Naive thymus-derived CD4-positive, alpha-beta T cell (primary cell): ENCODE data around the gene CCNYL1. TPM values are rescaled to one million over a fixed set of nuclear protein-coding genes. Genes with fewer than 3 reads are reported as not detected.

ENCODE experiments used
- ATAC-seq: fragments of 150-1000 bp; cut with Tn5 transposase; 2 replicates; pipeline ENCODE4 v1.10.0; 2021; ENCODE audit warnings: mild to moderate bottlenecking, moderate library complexity
- CTCF ChIA-PET: fragments of 350-600 bp; sonication (Branson Sonifier 250); formaldehyde crosslinking; loops from one replicate; lab custom pipeline; 2021; ENCODE audit warnings: antibody characterized with exemption; lab: Charles Lee
- POLR2A ChIA-PET: fragments of 350-600 bp; sonication (Branson Sonifier 250); formaldehyde crosslinking; loops from one replicate; lab custom pipeline; 2021; ENCODE audit warnings: antibody characterized with exemption, inconsistent platforms; lab: Charles Lee
- DNase-seq, 9 donors: peaks; one replicate each; pipeline versions ENCODE4 v3.0.0 to v3.0.0-alpha.2; 2020 to 2022; ENCODE audit warnings: mixed read lengths in 1 of 9
- H3K27ac ChIP-seq: one replicate; pipeline ENCODE4 v1.7.0; 2013; ENCODE audit warnings: mild to moderate bottlenecking, low read depth, low read length, moderate library complexity
- H3K27me3 ChIP-seq, 2 donors: one replicate each; pipeline ENCODE4 v1.7.0; 2013; ENCODE audit warnings: low read length in 2 of 2, mild to moderate bottlenecking in 2 of 2, moderate library complexity in 2 of 2; ENCODE audit not compliant: control insufficient read depth in 2 of 2, insufficient read depth in 2 of 2
- H3K36me3 ChIP-seq, 3 experiments: 1 replicate in 2 of 3; 2 replicates in 1 of 3; pipeline ENCODE4 v1.7.0; 2013; ENCODE audit warnings: low read length in 3 of 3, mild to moderate bottlenecking in 3 of 3, moderate library complexity in 1 of 3; ENCODE audit not compliant: insufficient read depth in 3 of 3, control insufficient read depth in 2 of 3
- H3K4me1 ChIP-seq, 2 donors: one replicate each; pipeline ENCODE4 v1.7.0; 2013; ENCODE audit warnings: low read length in 2 of 2, mild to moderate bottlenecking in 2 of 2, moderate library complexity in 1 of 2; ENCODE audit not compliant: control insufficient read depth in 2 of 2, insufficient read depth in 2 of 2
- H3K4me3 ChIP-seq: 2 replicates; pipeline ENCODE4 v1.7.0; 2013; ENCODE audit warnings: mild to moderate bottlenecking, low read length
- H3K9me3 ChIP-seq, 3 experiments: 1 replicate in 2 of 3; 2 replicates in 1 of 3; pipeline ENCODE4 v1.7.0; 2013; ENCODE audit warnings: low read length in 3 of 3; ENCODE audit not compliant: control insufficient read depth in 2 of 3
- H3K27ac Mint-ChIP-seq, 9 donors: one replicate each; pipeline ENCODE4 v1.8.0; 2020 to 2022; ENCODE audit warnings: mixed read lengths in 9 of 9, mild to moderate bottlenecking in 8 of 9, moderate library complexity in 5 of 9, inconsistent platforms in 2 of 9
- H3K27me3 Mint-ChIP-seq, 5 donors: one replicate each; pipeline ENCODE4 v1.8.0; 2021 to 2022; ENCODE audit warnings: mixed read lengths in 5 of 5, mild to moderate bottlenecking in 1 of 5
- H3K36me3 Mint-ChIP-seq, 5 donors: one replicate each; pipeline ENCODE4 v1.8.0; 2020 to 2022; ENCODE audit warnings: mixed read lengths in 5 of 5, mild to moderate bottlenecking in 3 of 5, inconsistent platforms in 1 of 5
- H3K4me1 Mint-ChIP-seq, 7 donors: one replicate each; pipeline ENCODE4 v1.8.0; 2020 to 2022; ENCODE audit warnings: mixed read lengths in 7 of 7, mild to moderate bottlenecking in 3 of 7, inconsistent platforms in 1 of 7
- H3K4me3 Mint-ChIP-seq, 10 donors: one replicate each; pipeline ENCODE4 v1.8.0; 2020 to 2022; ENCODE audit warnings: mild to moderate bottlenecking in 10 of 10, mixed read lengths in 10 of 10, moderate library complexity in 6 of 10, inconsistent platforms in 2 of 10
- H3K9me3 Mint-ChIP-seq, 11 donors: one replicate each; pipeline ENCODE4 v1.8.0; 2020 to 2022; ENCODE audit warnings: mixed read lengths in 11 of 11, mild to moderate bottlenecking in 4 of 11, inconsistent platforms in 1 of 11, moderate library complexity in 1 of 11
- intact Hi-C, 2 donors: fragments of 100-400 bp; cut with micrococcal nuclease; formaldehyde crosslinking; loops; one replicate each; pipeline ENCODE4 v1.15.1; 2023
- polyA plus RNA-seq, 2 donors: library from polyadenylated mRNA; unstranded; fragments of 300-500 nt; fragmentation: Illumina TruSeq; gene quantifications; one replicate each; pipeline ENCODE4 v1.2.3, GENCODE V29; 2021
- total RNA-seq, 6 experiments: library from RNA in 5 of 6; stranded (reverse) in 5 of 6; gene quantifications; 1 replicate in 5 of 6; 2 replicates in 1 of 6; pipeline ENCODE4 v1.2.3 and lab custom pipeline; 2021 to 2026

Gene CCNYL1
- total and polyA plus RNA-seq, 7 experiments from 2014 or later, result 1.7 to 16.7 (median 9.5) TPM

DNA sequence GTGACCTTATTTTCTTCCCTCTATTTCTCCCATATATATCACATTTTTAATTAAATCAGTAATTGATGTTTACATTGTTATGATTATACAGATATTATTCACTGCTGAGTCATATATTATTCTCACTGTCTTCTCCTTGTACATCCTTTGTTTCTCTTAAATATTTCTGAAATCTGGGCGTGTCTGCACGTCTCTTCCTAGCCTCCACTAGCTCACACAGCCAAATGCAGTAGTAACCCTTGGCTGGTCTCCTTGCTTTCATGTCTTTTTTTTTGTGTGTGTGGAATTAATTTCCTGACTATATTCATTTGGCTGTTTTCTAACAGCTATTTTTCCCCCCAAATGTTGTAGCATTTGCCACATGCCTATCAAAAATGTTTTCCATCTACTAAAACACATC lies 15.8 kb downstream of the CCNYL1 start:
- ATAC-seq (no peak), DNase-seq (no peak)
- intact Hi-C loops, result loop anchor here in 1 of 2 donors (2.0 to 5.0 kb wide), 2 partner anchors 16 to 35 kb away; partner anchors contain the start of gene CCNYL1
- Mint-ChIP-seq H3K9me3 (no peaks in the 10 kb centered on the region), H3K4me3 (peak overlapping the region in 5 of 10 donors; percentile 10 to 44 (median 12)), H3K4me1 (peaks cover 11 to 44% (median 40%) of the 10 kb centered on the region in 7 donors), H3K27me3 (no peaks in the 10 kb centered on the region), H3K27ac (peak overlapping the region in 2 of 9 donors; percentile 29 to 33), H3K36me3 (peaks cover 0 to 20% (median 5%) of the 10 kb centered on the region in 5 donors)
- Histone ChIP-seq H3K36me3 (no peaks in the 10 kb centered on the region), H3K27me3 (no peaks in the 10 kb centered on the region), H3K27ac (no peak overlapping the region), H3K4me3 (no peak overlapping the region), H3K9me3 (no peaks in the 10 kb centered on the region), H3K4me1 (peaks cover 0 to 6% of the 10 kb centered on the region in 2 donors)
- ChIA-PET POLR2A (interaction anchor here (0.7 to 3.0 kb wide), 3 partner anchors 15 to 37 kb away, joined by 3 to 15 read pairs (median 4); partner anchors contain the start of gene CCNYL1), CTCF (interaction anchor here (0.8 to 2.4 kb wide), 2 partner anchors 16 to 222 kb away, joined by 3 to 6 read pairs; partner anchors contain the start of gene CCNYL1)

GRCh38 chr2:207729465-207729998 lies 18.1 kb downstream of the CCNYL1 start:
- H3K9me3 Mint-ChIP-seq, result no peaks in the 10 kb centered on the region
- H3K36me3 Mint-ChIP-seq, result peaks cover 0 to 32% (median 6%) of the 10 kb centered on the region in 5 donors
- CTCF ChIA-PET, result no interaction called here
- H3K9me3 ChIP-seq, result no peaks in the 10 kb centered on the region
- no peak overlapping the region for H3K4me3 ChIP-seq
- DNase-seq (no peak), ATAC-seq (no peak)
- POLR2A ChIA-PET, result no interaction called here
- no peaks in the 10 kb centered on the region for H3K27me3 ChIP-seq
- no peaks in the 10 kb centered on the region for H3K27me3 Mint-ChIP-seq
- peaks cover 7 to 36% (median 28%) of the 10 kb centered on the region in 7 donors for H3K4me1 Mint-ChIP-seq
- H3K27ac Mint-ChIP-seq, result no peak overlapping the region
- no peak overlapping the region for H3K4me3 Mint-ChIP-seq
- H3K36me3 ChIP-seq, result peaks cover 0 to 13% (median 0%) of the 10 kb centered on the region in 3 experiments
- intact Hi-C loops, result loop anchor here in 1 of 2 donors (5.0 kb wide), 1 partner anchor 37 kb away; no protein-coding TSS in a partner anchor
- H3K27ac ChIP-seq, result no peak overlapping the region
- peaks cover 0 to 6% of the 10 kb centered on the region in 2 donors for H3K4me1 ChIP-seq

GRCh38 chr2:207731138-207731537 lies 19.7 kb downstream of the CCNYL1 start:
- Mint-ChIP-seq H3K36me3 (peaks cover 5 to 42% (median 11%) of the 10 kb centered on the region in 5 donors), H3K27ac (no peak overlapping the region)

GRCh38 chr2:207733597-207734240 lies 22.3 kb downstream of the CCNYL1 start:
- CTCF ChIA-PET, result interaction anchor here (1.6 kb wide), 1 partner anchor 12 kb away, joined by 6 read pairs; no protein-coding TSS in a partner anchor
- no peaks in the 10 kb centered on the region for H3K27me3 Mint-ChIP-seq
- H3K27ac Mint-ChIP-seq, result no peak overlapping the region
- peaks cover 6 to 34% (median 11%) of the 10 kb centered on the region in 5 donors for H3K36me3 Mint-ChIP-seq
- ATAC-seq (no peak), DNase-seq (no peak)
- no peak overlapping the region for H3K4me3 Mint-ChIP-seq
- no peaks in the 10 kb centered on the region for H3K9me3 Mint-ChIP-seq
- H3K27me3 ChIP-seq, result no peaks in the 10 kb centered on the region
- peaks cover 0 to 9% (median 5%) of the 10 kb centered on the region in 7 donors for H3K4me1 Mint-ChIP-seq
- H3K4me1 ChIP-seq, result peaks cover 0 to 3% of the 10 kb centered on the region in 2 donors
- H3K9me3 ChIP-seq, result no peaks in the 10 kb centered on the region
- no peak overlapping the region for H3K4me3 ChIP-seq
- no peak overlapping the region for H3K27ac ChIP-seq
- intact Hi-C loops, result loop anchor here in 1 of 2 donors (1.0 kb wide), 1 partner anchor 106 kb away; no protein-coding TSS in a partner anchor
- peaks cover 0 to 13% (median 0%) of the 10 kb centered on the region in 3 experiments for H3K36me3 ChIP-seq
- POLR2A ChIA-PET, result no interaction called here

More at GRCh38 chr2:207731138-207731537, 19.7 kb downstream of the CCNYL1 start:
- no peaks in the 10 kb centered on the region for H3K27me3 ChIP-seq
- H3K9me3 ChIP-seq, result no peaks in the 10 kb centered on the region
- H3K36me3 ChIP-seq, result peaks cover 0 to 13% (median 0%) of the 10 kb centered on the region in 3 experiments
- Mint-ChIP-seq H3K9me3 (no peaks in the 10 kb centered on the region), H3K27me3 (no peaks in the 10 kb centered on the region), H3K4me1 (peaks cover 6 to 26% (median 19%) of the 10 kb centered on the region in 7 donors), H3K4me3 (no peak overlapping the region)
- intact Hi-C loops, result no loop called here
- H3K4me3 ChIP-seq, result no peak overlapping the region
- ATAC-seq (no peak), DNase-seq (no peak)
- CTCF ChIA-PET, result no interaction called here
- POLR2A ChIA-PET, result no interaction called here
- no peak overlapping the region for H3K27ac ChIP-seq
- peaks cover 0 to 6% of the 10 kb centered on the region in 2 donors for H3K4me1 ChIP-seq

GRCh38 chr2:207734264-207734635 lies 22.8 kb downstream of the CCNYL1 start:
- ChIA-PET POLR2A (no interaction called here), CTCF (interaction anchor here (1.6 kb wide), 1 partner anchor 12 kb away, joined by 6 read pairs; no protein-coding TSS in a partner anchor)
- no peaks in the 10 kb centered on the region for H3K9me3 ChIP-seq
- no peak overlapping the region for H3K27ac ChIP-seq
- peaks cover 0 to 13% (median 0%) of the 10 kb centered on the region in 3 experiments for H3K36me3 ChIP-seq
- Mint-ChIP-seq H3K27ac (no peak overlapping the region), H3K9me3 (no peaks in the 10 kb centered on the region), H3K4me1 (peaks cover 0 to 8% (median 4%) of the 10 kb centered on the region in 7 donors), H3K27me3 (no peaks in the 10 kb centered on the region), H3K4me3 (no peak overlapping the region), H3K36me3 (peaks cover 6 to 33% (median 11%) of the 10 kb centered on the region in 5 donors)
- no peak overlapping the region for H3K4me3 ChIP-seq
- intact Hi-C loops, result loop anchor here in 1 of 2 donors (1.0 kb wide), 1 partner anchor 107 kb away; no protein-coding TSS in a partner anchor
- H3K27me3 ChIP-seq, result no peaks in the 10 kb centered on the region
- ATAC-seq, result no peak
- DNase-seq, result no peak
- peaks cover 0 to 3% of the 10 kb centered on the region in 2 donors for H3K4me1 ChIP-seq

DNA sequence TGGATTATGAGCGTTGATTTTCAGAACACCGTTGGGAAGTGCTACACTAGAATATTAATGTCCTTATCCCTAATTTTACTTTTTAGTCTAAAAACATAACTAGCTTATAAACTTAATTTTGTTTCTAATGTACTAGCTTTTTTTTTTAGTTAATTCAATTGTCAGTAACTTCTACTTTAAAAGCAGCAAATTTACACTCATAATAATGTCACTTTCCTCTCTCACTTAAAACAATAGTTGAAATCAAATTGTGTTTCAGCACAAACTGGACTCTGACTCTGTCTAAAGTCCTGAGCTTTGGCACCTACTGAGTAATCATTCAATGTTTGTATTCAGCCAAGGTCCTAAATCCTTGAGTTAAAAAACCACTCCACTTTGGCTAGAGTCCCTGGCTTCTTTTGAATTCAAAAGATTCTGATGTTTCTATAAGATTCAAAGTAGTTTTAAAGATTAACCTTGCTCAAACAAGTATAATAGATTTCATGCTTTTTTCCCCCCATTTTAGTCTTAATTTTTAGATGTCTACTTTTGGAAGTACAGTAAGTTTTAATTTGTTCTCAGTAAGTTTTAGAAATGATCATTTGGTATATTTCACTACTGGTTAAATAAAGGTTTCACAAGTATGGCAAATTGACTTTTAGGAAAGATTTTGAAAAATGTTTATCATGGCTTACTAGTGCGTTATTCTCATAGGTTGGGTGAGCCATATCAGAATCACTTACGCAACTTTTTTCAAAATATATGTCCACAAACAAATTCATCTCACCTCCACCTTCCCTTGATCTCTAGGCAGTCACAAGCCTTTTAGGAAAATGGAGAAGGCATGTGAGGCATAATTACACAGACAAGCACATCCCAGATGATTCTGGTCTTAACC lies 23.4 kb downstream of the CCNYL1 start:
- H3K36me3 Mint-ChIP-seq, result peaks cover 2 to 27% (median 6%) of the 10 kb centered on the region in 5 donors
- H3K27me3 ChIP-seq, result no peaks in the 10 kb centered on the region
- peaks cover 0 to 3% of the 10 kb centered on the region in 2 donors for H3K4me1 ChIP-seq
- no peaks in the 10 kb centered on the region for H3K27me3 Mint-ChIP-seq
- ATAC-seq (no peak), DNase-seq (no peak)
- ChIA-PET CTCF (interaction anchor here (1.6 kb wide), 1 partner anchor 11 kb away, joined by 6 read pairs; no protein-coding TSS in a partner anchor), POLR2A (no interaction called here)
- no peak overlapping the region for H3K4me3 Mint-ChIP-seq
- peaks cover 0 to 7% (median 0%) of the 10 kb centered on the region in 7 donors for H3K4me1 Mint-ChIP-seq
- no peaks in the 10 kb centered on the region for H3K9me3 ChIP-seq
- no peak overlapping the region for H3K27ac ChIP-seq
- no peak overlapping the region for H3K4me3 ChIP-seq
- peaks cover 0 to 13% (median 0%) of the 10 kb centered on the region in 3 experiments for H3K36me3 ChIP-seq
- H3K27ac Mint-ChIP-seq, result no peak overlapping the region
- intact Hi-C loops, result loop anchor here in 1 of 2 donors (1.0 kb wide), 1 partner anchor 108 kb away; no protein-coding TSS in a partner anchor
- no peaks in the 10 kb centered on the region for H3K9me3 Mint-ChIP-seq
